Stimulated activated CD8-positive, alpha-beta memory T cell treated with anti-CD3 and anti-CD28 coated beads, Interleukin-7, amount 100 ng/mL, for 4 hours (primary cell): ENCODE data around the gene PRKX.
"Not testable (repeated sequence)": the region's sequence is repeated elsewhere in the genome, so short reads cannot be mapped to it uniquely, and the experiment has no call there.

Experiments used
- DNase-seq, 2 donors: peaks; one replicate each; pipeline ENCODE4 v3.0.0-alpha.2; 2020; ENCODE audit warnings: low read depth in 2 of 2

Gene PRKX

GRCh38 chrX:3577551-3577950, 135.9 kb downstream of the PRKX start:
- DNase-seq, result no peak

- DNase-seq, result no peak
These were observed 136.5 kb downstream of the PRKX start for GRCh38 chrX:3576886-3577501.

GRCh38 chrX:3567686-3568085, 145.8 kb downstream of the PRKX start:
- no peak for DNase-seq

GRCh38 chrX:3563451-3563850, 150.0 kb downstream of the PRKX start:
- no peak for DNase-seq

GRCh38 chrX:3560010-3560409, 153.4 kb downstream of the PRKX start:
- not testable (repeated sequence) for DNase-seq
